Stimulated activated naive CD8-positive, alpha-beta T cell treated with anti-CD3 and anti-CD28 coated beads, Interleukin-15, Interleukin-2, amounts not matched to agents 100 ng/mL and 50 ng/mL, for 24 hours (primary cell): Measurements from ENCODE around the gene ZBTB40.

ENCODE experiments used
- H3K27ac Mint-ChIP-seq: one replicate; pipeline ENCODE4 v1.8.0; 2021; ENCODE audit warnings: mild to moderate bottlenecking, mixed read lengths
- H3K27me3 Mint-ChIP-seq: one replicate; pipeline ENCODE4 v1.8.0; 2021; ENCODE audit warnings: mixed read lengths
- H3K36me3 Mint-ChIP-seq: one replicate; pipeline ENCODE4 v1.8.0; 2021; ENCODE audit warnings: low read depth, mixed read lengths
- H3K4me1 Mint-ChIP-seq: one replicate; pipeline ENCODE4 v1.8.0; 2021; ENCODE audit warnings: low read depth, mixed read lengths
- H3K4me3 Mint-ChIP-seq: one replicate; pipeline ENCODE4 v1.8.0; 2021; ENCODE audit warnings: mild to moderate bottlenecking, mixed read lengths
- H3K9me3 Mint-ChIP-seq: one replicate; pipeline ENCODE4 v1.8.0; 2021; ENCODE audit warnings: mixed read lengths

The ZBTB40 gene

DNA sequence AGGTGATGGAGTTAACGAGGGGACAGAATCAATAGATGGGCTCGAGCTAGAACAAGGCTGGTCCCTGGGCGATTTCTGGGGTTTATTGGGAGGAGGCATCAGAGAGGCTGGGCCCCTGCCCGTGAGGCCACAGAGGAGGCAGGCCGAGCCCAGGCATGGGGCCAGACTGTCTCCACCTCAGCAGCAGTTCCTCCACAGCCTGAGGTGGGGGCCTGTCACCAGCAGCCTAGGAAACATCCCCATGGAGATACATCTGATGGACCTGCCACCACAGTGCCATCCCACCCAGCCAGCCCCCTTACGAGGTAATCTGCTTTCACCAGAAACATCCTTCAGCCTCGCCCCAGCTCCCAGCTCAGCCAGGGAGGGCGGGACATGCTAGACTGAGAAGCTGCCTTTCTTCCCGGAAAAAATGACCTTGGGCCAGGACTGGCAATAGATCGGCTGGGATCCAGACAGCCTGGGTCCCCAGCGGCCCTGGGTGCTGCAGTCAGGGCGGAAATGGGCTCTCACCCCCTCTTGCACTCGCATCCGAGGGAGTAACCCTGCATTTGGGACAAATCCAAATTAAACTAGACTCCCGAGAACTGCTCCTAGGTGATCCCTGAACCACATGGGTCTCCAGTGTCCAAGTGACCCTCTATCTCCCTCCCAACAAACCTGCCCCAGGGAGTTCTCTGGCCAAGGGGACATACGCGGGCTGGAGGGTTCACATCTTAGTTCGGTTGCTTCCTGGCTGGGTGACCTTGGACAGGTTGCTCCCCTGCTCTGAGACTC is 101.6 kb downstream of the ZBTB40 start:
- H3K9me3 Mint-ChIP-seq = no peaks in the 10 kb centered on the region
- H3K4me3 Mint-ChIP-seq = no peak overlapping the region
- no peaks in the 10 kb centered on the region for H3K36me3 Mint-ChIP-seq
- no peak overlapping the region for H3K27ac Mint-ChIP-seq
- H3K4me1 Mint-ChIP-seq = no peaks in the 10 kb centered on the region
- H3K27me3 Mint-ChIP-seq = peaks cover 47% of the 10 kb centered on the region

DNA sequence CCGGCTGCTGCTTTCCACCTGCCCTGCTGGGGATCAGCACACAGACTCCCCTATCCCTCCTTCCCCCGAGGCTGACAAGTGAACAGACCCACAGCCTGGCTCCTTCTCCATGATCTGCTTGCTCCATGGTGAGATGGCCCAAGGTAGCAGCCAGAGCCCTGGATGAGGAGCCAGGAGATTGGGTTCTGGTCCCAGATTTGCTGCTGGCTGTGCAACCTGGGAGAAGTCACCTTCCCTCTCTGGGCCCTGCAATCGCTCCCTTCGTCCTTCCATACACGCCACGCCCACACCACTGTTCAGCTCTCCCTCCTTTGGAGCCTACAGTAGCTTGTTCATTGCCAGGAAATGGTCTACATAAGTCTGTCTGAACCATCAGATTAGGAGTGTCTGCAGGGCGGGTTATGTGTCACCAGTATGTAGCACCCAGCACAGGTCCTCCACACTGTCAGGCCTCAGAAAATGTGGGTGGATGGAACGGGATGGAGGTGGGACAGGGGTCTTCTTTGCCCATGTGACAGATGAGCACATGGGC is 102.4 kb downstream of the ZBTB40 start:
- Mint-ChIP-seq H3K27me3 (peaks cover 49% of the 10 kb centered on the region), H3K27ac (no peak overlapping the region), H3K9me3 (no peaks in the 10 kb centered on the region), H3K4me1 (no peaks in the 10 kb centered on the region), H3K4me3 (no peak overlapping the region), H3K36me3 (no peaks in the 10 kb centered on the region)

DNA sequence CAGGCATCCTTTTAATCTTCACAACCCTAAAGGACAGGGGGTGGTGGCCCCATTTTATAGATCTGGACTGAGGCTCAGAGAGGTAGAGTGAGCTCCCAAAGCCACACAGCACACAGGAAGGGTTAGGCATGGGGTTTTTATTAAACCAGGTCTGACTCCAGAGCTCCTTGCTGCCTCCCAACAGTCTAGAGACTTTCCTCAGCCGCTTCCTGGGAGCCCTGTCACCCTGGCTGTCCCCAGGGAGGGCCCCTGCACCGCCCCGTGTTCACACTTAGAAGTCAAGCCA is 103.7 kb downstream of the ZBTB40 start:
- H3K36me3 Mint-ChIP-seq = no peaks in the 10 kb centered on the region
- no peaks in the 10 kb centered on the region for H3K4me1 Mint-ChIP-seq
- H3K27me3 Mint-ChIP-seq = peaks cover 54% of the 10 kb centered on the region
- H3K4me3 Mint-ChIP-seq = no peak overlapping the region
- H3K9me3 Mint-ChIP-seq = no peaks in the 10 kb centered on the region
- no peak overlapping the region for H3K27ac Mint-ChIP-seq

- no peaks in the 10 kb centered on the region for H3K36me3 Mint-ChIP-seq
- H3K4me1 Mint-ChIP-seq = no peaks in the 10 kb centered on the region
- H3K4me3 Mint-ChIP-seq = no peak overlapping the region
- no peak overlapping the region for H3K27ac Mint-ChIP-seq
- no peaks in the 10 kb centered on the region for H3K9me3 Mint-ChIP-seq
- H3K27me3 Mint-ChIP-seq = peaks cover 60% of the 10 kb centered on the region
Measured at GRCh38 chr1:22556391-22557104, 104.9 kb downstream of the ZBTB40 start.

GRCh38 chr1:22557341-22557950 is 105.8 kb downstream of the ZBTB40 start:
- no peak overlapping the region for H3K27ac Mint-ChIP-seq
- peaks cover 67% of the 10 kb centered on the region for H3K27me3 Mint-ChIP-seq
- H3K9me3 Mint-ChIP-seq = no peaks in the 10 kb centered on the region
- no peaks in the 10 kb centered on the region for H3K4me1 Mint-ChIP-seq
- H3K36me3 Mint-ChIP-seq = no peaks in the 10 kb centered on the region
- H3K4me3 Mint-ChIP-seq = no peak overlapping the region

DNA sequence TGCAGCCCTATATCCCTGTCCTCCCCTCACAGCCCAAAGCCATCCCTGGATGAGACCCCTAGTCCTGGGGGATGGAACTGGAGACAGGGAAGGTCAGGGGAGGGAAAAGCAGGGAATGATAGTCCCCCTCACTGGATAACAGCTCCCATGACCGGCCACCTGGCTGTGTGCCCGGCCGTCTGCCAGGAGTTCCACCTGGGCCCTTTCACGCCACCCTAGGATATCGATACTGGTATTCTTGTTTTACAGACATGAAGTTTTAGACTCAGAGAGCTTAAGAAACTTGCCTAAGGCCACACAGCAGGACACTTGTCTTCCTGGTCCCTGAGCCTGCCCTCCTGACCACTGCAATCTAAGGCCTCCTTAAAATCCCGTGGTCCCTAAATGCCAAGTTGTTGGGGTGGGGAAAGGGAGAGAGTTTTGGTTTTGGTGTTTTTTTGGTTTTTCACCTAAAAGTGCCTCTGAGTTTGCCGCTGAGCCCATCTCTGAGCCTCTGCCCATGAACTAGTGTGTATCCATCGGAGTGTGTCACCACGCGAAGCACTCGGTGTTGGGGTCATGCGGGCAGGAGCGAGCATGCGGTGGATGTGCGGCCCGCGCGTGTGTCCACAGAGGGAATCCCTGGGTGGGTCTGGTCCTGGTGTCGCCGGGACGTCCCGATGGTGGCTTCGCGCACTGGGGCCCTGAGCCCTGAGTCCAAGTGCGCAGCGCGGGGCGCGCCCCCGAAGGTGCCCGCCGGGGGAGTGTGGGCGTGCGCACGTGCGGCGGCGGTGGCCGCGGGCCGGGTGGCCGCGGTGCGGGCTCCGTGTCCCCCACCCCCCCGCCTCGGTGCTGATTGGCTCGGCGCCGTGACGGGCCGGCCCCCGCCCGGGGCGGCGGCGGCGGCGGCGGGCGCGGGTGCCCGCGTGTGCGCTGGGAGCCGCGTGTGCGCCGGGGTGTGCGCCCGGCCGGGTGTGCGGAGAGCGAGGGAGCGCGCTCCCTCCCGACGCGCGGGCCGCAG is 111.2 kb downstream of the ZBTB40 start, which contains the start of gene EPHA8:
Gene EPHA8, plus strand, starts transcription at position 906 of the 1,000 bp plus-strand sequence. CDS start 147 bp downstream, outside the sequence.
- no peaks in the 10 kb centered on the region for H3K36me3 Mint-ChIP-seq
- H3K27me3 Mint-ChIP-seq = peaks cover 50% of the 10 kb centered on the region
- H3K4me3 Mint-ChIP-seq = no peak within 1 kb of the TSS
- H3K4me1 Mint-ChIP-seq = no peaks in the 10 kb centered on the region
- H3K27ac Mint-ChIP-seq = no peak within 1 kb of the TSS
- H3K9me3 Mint-ChIP-seq = no peaks in the 10 kb centered on the region

- Mint-ChIP-seq H3K9me3 (no peaks in the 10 kb centered on the region), H3K36me3 (no peaks in the 10 kb centered on the region), H3K4me3 (no peak overlapping the region), H3K27ac (no peak overlapping the region), H3K4me1 (no peaks in the 10 kb centered on the region), H3K27me3 (peaks cover 48% of the 10 kb centered on the region)
Measured at GRCh38 chr1:22563671-22564602, 112.3 kb downstream of the ZBTB40 start.

DNA sequence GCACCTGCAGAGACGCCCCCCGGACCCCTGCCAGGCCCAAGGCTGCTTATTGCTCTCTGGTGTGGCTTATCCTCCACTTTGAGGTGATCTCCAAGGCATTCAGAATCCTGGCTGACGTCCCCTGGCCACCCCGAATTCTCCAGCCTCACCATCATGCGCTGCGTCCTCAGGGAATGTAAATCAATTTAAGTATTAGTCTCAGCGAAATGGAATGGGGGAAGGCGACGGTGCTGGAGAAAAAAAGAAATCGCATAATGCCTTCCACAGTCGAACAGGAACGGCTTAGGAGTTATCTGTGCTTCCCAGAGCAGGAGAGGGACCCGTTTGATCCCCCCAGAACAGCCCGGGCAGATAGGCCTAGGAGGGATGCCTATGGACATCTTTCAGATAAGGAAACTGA is 114.5 kb downstream of the ZBTB40 start:
- Mint-ChIP-seq H3K4me1 (no peaks in the 10 kb centered on the region), H3K36me3 (no peaks in the 10 kb centered on the region), H3K4me3 (no peak overlapping the region), H3K27ac (no peak overlapping the region), H3K9me3 (no peaks in the 10 kb centered on the region), H3K27me3 (peaks cover 33% of the 10 kb centered on the region)

- Mint-ChIP-seq H3K4me1 (no peaks in the 10 kb centered on the region), H3K36me3 (no peaks in the 10 kb centered on the region), H3K27me3 (peaks cover 25% of the 10 kb centered on the region), H3K9me3 (no peaks in the 10 kb centered on the region), H3K27ac (no peak overlapping the region), H3K4me3 (no peak overlapping the region)
Measured at GRCh38 chr1:22567197-22567596, 115.5 kb downstream of the ZBTB40 start.

DNA sequence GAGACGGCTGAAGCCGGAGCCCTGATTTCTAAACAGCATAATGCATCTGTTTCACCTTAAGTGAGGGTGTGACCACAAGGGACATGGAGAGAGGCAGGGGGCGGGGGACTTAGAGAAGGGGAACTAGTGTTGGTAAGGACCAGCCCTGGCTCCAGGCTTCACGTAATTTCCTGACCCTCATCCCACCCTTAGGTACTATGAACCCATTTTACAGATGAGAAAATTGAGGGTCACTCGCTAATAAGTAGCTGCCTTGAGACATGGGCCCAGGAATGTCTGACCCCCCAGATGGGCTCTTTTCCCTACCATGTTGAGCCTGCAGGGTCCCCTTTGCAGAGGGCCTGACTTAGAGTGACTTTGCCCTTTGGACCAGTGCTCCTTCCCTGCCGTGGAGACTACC is 116.3 kb downstream of the ZBTB40 start:
- H3K27ac Mint-ChIP-seq = no peak overlapping the region
- H3K4me3 Mint-ChIP-seq = no peak overlapping the region
- no peaks in the 10 kb centered on the region for H3K9me3 Mint-ChIP-seq
- H3K4me1 Mint-ChIP-seq = no peaks in the 10 kb centered on the region
- H3K27me3 Mint-ChIP-seq = peaks cover 22% of the 10 kb centered on the region
- no peaks in the 10 kb centered on the region for H3K36me3 Mint-ChIP-seq

DNA sequence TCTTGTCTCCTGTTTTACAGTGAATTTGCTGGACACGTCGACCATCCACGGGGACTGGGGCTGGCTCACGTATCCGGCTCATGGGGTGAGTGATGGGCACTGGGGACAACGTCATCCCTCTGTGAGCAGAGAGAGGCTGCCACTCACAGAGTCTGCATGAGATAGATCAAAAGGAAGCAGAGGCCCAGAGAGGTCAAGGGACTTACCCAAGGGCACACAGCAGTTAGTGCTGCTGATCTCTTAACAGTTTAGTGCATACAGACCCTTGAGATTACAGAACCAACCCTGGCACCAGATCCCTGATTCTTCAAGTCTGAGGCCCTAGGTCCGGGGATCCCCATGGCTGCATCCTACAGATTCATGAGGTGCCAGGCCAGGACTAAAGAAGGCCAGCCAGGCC is 117.6 kb downstream of the ZBTB40 start:
- no peak overlapping the region for H3K27ac Mint-ChIP-seq
- no peaks in the 10 kb centered on the region for H3K9me3 Mint-ChIP-seq
- H3K4me3 Mint-ChIP-seq = no peak overlapping the region
- no peaks in the 10 kb centered on the region for H3K4me1 Mint-ChIP-seq
- H3K27me3 Mint-ChIP-seq = peaks cover 14% of the 10 kb centered on the region
- H3K36me3 Mint-ChIP-seq = no peaks in the 10 kb centered on the region

- Mint-ChIP-seq H3K27me3 (peaks cover 7% of the 10 kb centered on the region), H3K4me3 (no peak overlapping the region), H3K9me3 (no peaks in the 10 kb centered on the region), H3K36me3 (no peaks in the 10 kb centered on the region), H3K4me1 (no peaks in the 10 kb centered on the region), H3K27ac (no peak overlapping the region)
Measured at GRCh38 chr1:22570140-22570909, 118.7 kb downstream of the ZBTB40 start.

DNA sequence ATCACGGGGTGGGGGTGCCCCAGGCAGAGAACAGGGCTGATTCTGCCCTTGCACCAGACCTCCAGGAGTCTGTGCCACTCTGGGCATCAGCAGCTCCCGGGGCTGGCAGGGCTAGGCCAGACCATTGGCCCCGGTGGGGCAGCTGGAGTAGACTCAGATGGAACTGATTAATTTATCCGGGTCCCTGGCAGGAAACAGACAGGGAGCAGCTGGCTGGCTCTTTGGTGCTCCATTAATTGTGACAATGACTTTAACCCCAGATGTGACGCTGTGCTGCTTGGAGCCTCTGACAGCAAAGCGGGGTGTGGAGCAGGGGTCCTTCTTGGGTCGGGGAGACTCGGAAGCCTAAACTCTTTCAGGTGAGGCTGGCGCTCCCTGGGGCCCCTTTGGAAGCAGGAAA is 121.2 kb downstream of the ZBTB40 start:
- H3K27ac Mint-ChIP-seq = no peak overlapping the region
- peaks cover 6% of the 10 kb centered on the region for H3K9me3 Mint-ChIP-seq
- H3K36me3 Mint-ChIP-seq = no peaks in the 10 kb centered on the region
- H3K4me3 Mint-ChIP-seq = no peak overlapping the region
- no peaks in the 10 kb centered on the region for H3K4me1 Mint-ChIP-seq
- H3K27me3 Mint-ChIP-seq = peaks cover 7% of the 10 kb centered on the region
